CD4-positive, alpha-beta T cell treated with Interleukin-4 for 4 hours (primary cell): Measurements from ENCODE around the gene RPUSD3.
"Not testable (repeated sequence)": the region's sequence is repeated elsewhere in the genome, so short reads cannot be mapped to it uniquely, and the experiment has no call there.

Source experiments
- DNase-seq: peaks from one replicate; pipeline ENCODE4 v3.0.0-alpha.2; 2020

RPUSD3 gene

GRCh38 chr3:9864200-9864927 lies 20.6 kb upstream of the RPUSD3 start:
- DNase-seq, result no peak

GRCh38 chr3:9863058-9863772 lies 19.4 kb upstream of the RPUSD3 start:
- DNase-seq, result no peak

- DNase-seq, result peak; percentile 13
Observed at GRCh38 chr3:9862391-9863057, 18.7 kb upstream of the RPUSD3 start.

- DNase-seq, result no peak
Observed at GRCh38 chr3:9861626-9862130, 17.9 kb upstream of the RPUSD3 start.

- DNase-seq, result no peak
Observed at GRCh38 chr3:9861201-9861600, 17.4 kb upstream of the RPUSD3 start.

- no peak for DNase-seq
Observed at GRCh38 chr3:9859530-9860025, 15.8 kb upstream of the RPUSD3 start.

- no peak for DNase-seq
Observed at GRCh38 chr3:9855594-9855993, 11.8 kb upstream of the RPUSD3 start.

- not testable (repeated sequence) for DNase-seq
Observed at GRCh38 chr3:9854291-9854940, 10.6 kb upstream of the RPUSD3 start.

- DNase-seq, result no peak
Observed at GRCh38 chr3:9852528-9852927, 8.7 kb upstream of the RPUSD3 start.

- not testable (repeated sequence) for DNase-seq
Observed at GRCh38 chr3:9851926-9852325, 8.1 kb upstream of the RPUSD3 start.

- DNase-seq, result not testable (repeated sequence)
Observed at GRCh38 chr3:9851383-9851782, 7.6 kb upstream of the RPUSD3 start.

- peak; percentile 65 for DNase-seq
Observed at GRCh38 chr3:9848860-9849259, 5.1 kb upstream of the RPUSD3 start.

- DNase-seq, result not testable (repeated sequence)
Observed at GRCh38 chr3:9847870-9848269, 4.1 kb upstream of the RPUSD3 start.

- no peak for DNase-seq
Observed at GRCh38 chr3:9846931-9847488, 3.2 kb upstream of the RPUSD3 start.

- no peak for DNase-seq
Observed at GRCh38 chr3:9846231-9846630, 2.4 kb upstream of the RPUSD3 start.

- no peak for DNase-seq
Observed at GRCh38 chr3:9841015-9841414, 2.8 kb downstream of the RPUSD3 start.

- no peak for DNase-seq
Observed at GRCh38 chr3:9838856-9839255, 5.0 kb downstream of the RPUSD3 start.

- DNase-seq, result no peak
Observed at GRCh38 chr3:9837701-9838582, 5.9 kb downstream of the RPUSD3 start.

- DNase-seq, result no peak
Observed at GRCh38 chr3:9834520-9835380, 9.1 kb downstream of the RPUSD3 start.

GRCh38 chr3:9833078-9833477 lies 10.7 kb downstream of the RPUSD3 start:
- DNase-seq, result no peak

GRCh38 chr3:9831253-9831652 lies 12.6 kb downstream of the RPUSD3 start:
- DNase-seq, result no peak
